Right ventricle myocardium inferior (tissue), 1 donor: ENCODE data around the gene NMT1. TPM values are rescaled to one million over a fixed set of nuclear protein-coding genes. Genes with fewer than 3 reads are reported as not detected.

Source experiments
- ATAC-seq: fragments of 200-7000 bp; cut with Tn5 transposase; one replicate; pipeline ENCODE4 v1.9.1; 2020; ENCODE audit warnings: mild to moderate bottlenecking, moderate library complexity
- DNase-seq: peaks from one replicate; pipeline ENCODE4 v3.0.0; 2021; ENCODE audit errors: missing footprints
- intact Hi-C: fragments of 100-400 bp; cut with DNase I; formaldehyde crosslinking; loops from one replicate; pipeline ENCODE4 v1.11.0; 2022
- total RNA-seq: library from RNA; stranded (reverse); fragmentation: NEBNext Ultra II Directional; extraction: Animal tissue kit (Norgen Biotek cat#: 25700); gene quantifications from one replicate; pipeline ENCODE4 v1.2.1, GENCODE V29; 2021
- donor health status: DM: no; HTN: yes; CAD: no; lungs with severe emphysema.

NMT1 gene
- total RNA-seq, 1 donor from 2014 or later: 96.0 TPM

DNA sequence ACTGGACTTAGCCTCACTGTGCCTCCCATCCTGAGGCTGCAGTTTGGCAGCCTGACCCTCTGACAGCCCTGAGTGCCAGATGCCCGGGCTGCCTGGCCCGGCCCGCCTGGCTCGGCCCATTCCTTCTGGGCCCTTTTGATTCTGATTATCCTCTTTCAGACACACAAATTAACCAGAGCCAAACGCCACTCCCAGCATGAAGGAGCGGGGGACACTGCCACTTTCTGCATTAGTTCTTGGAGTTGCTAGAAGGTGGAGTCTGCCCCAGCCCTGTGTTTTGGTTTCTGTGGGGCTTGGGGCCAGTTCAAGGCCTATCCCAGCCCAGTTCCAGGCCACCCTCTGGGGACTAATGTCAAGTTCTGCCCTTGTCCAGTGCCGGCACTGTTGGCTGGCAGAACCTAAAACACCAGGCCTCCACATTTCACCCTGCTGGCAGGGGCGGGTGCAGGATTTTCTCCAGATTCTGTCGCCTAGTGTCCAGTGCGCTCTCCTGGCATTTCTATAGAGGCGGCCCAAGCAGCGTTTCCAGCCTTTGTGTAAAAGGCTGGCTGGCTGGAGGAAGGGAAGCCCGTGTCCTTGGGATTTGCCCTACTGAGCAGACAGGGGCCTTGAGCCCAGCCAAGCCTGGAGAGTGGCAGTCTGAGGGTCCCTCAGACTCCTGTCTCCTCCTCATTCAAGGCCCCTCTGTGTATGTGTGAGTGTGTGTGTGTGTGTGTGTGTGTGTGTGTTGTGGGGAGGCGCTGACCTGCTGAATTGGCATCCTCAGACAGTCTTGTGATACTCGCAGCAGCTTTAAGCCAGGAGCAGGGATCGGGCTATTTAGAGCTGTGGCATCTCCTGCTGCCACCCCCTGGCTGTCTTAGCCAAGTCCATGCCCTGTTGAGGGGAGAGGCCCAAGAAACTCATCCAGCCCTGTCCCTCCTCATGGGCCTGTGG, 49.8 kb downstream of the NMT1 start:
- DNase-seq (no peak), ATAC-seq (peak; percentile 79)
- intact Hi-C loops: no loop called here

DNA sequence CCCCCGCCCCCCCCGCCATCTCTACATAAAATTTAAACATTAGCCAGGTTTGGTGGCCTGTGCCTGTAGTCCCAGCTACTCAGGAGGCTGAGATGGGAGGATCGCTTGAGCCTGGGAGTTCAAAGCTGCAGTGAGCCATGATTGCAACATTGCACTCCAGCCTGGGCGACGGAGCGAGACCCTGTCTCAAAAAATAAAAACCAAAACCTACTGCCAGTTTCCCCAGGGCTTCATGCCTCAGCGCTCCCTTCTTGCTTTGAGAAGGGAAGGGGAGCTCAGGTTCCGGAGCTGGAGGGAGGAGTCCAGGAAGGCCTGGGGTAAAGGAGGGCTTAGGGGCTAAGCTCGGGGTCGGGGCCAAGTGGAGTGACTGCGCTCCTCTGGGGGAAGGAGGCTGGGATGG, 50.7 kb downstream of the NMT1 start:
- DNase-seq (no peak), ATAC-seq (no peak)
- intact Hi-C loops: no loop called here

DNA sequence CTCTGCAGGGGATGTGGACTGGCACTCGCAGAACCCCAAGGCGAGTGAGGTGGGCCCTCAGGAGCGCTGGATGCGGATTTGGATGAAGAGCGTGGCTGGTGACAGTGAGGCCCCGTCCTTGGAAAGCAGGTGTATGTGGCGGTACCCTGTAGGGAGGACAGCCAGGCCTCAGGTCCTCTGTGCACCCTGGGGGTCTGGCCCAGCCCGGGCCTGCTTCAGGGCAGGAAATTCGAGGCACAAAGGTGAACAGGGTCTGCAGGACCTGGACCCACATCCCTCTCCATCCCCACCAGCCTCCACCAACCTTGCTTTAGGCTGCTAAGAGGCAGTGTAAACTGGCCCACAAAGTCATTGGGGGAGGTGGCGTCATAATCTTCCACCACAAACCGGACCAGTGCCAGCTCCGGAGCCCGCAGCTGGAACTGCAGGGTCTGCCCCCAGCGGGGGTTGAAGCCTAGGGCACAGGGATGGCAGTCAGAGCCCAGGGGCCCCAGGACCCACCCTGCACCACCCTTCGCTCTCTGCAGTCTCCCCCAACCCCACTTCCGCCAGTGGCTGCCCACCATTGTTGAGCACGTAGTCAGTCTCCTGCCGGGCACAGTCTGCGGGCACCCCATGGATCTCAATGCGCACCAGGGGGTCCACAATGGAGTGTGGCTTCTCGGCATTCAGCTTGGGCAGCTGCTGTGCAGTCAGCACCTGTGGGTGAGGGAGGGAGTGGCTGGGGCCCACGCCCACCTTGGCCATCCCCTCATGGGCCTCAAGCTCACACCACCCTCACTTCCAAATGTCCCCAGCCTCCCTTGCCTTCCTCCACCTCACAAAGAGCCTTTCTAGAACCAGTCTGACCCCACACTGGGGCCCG, 51.7 kb downstream of the NMT1 start:
- intact Hi-C loops: no loop called here

DNA sequence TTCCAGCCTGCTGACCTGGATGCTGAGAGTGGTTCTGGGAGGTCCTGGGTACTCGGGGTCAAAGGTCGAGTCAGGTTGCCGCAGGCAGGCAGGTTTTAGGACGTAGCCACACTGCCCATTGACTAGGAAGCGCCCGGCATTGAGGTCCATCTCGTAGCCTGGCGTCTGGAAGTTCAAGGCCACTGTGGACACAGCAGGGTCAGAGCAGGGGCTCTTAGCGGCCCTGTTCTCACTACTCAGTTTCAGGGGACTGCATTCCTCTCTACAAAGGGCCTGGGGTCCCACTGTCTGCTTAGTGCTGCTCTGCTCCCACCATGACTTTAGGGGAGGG, 52.3 kb downstream of the NMT1 start:
- DNase-seq (no peak), ATAC-seq (no peak)
- intact Hi-C loops: no loop called here

More for the DNA sequence above, 51.7 kb downstream of the NMT1 start:
- DNase-seq (no peak), ATAC-seq (no peak)

DNA sequence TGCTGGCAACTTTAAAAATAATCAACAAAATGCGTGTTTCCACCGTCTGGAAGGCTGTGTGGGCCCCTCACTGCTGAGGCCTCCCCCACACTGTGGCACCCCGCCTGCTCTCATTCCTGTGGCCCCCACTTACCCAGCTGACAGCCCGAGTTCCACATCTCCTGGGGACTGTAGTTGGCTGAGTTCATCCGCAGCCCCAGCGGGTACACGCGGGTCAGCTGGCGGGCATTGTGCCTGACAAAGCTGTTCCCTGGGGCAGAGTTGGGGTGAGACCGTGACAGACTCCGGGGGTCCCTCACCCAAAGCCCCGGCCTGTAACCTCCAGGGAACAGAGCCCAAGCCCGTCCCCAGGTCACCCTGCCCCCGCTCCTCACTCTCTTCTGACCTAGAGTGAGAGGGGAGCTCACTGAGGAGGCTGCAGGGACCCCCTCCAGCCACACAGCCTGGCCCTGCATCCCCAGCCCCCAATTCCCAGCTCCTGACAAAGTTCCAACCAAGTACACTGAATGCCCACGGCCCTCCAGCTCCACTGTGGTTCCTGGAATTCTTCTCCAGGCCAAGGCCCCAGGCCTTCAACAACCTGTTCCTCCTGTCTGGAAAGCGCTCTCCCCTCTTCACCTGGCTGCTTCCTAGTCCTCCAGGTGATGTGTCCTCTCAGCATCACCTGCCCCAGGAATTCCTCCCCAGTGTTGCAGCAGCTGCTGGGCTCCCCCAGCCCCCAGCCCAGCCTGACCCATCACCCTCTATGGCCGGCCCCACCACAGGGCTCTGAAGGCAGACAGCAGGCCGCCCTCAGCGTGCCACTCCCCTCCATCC, 53.2 kb downstream of the NMT1 start:
- no peak for DNase-seq
- no peak for ATAC-seq
- intact Hi-C loops: no loop called here

GRCh38 chr17:45115015-45115625, 54.0 kb downstream of the NMT1 start:
- no peak for DNase-seq
- no peak for ATAC-seq
- intact Hi-C loops: no loop called here

DNA sequence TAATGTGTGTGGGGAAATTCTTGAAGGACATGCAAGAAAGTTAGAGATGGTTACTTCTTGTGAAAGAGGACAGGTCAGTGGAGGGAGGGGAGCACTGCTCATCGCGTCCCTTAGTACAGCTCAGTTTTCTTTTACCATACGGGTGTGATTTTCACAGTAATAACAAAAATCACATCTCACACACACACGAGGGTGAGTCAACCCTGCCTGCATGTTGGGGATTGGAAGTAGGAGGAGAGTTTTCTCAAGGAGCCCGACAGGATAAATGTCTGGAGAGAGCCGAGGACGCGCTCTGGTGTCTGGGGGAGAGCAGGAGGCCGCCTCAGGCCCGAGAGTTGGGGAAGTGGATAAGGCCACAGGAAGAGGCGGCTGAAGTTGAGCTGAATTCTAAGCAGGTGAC, 54.8 kb downstream of the NMT1 start:
- DNase-seq (no peak), ATAC-seq (no peak)
- intact Hi-C loops: no loop called here

- intact Hi-C loops: no loop called here
- ATAC-seq (no peak), DNase-seq (no peak)
Observed at GRCh38 chr17:45116434-45117016, 55.4 kb downstream of the NMT1 start.

DNA sequence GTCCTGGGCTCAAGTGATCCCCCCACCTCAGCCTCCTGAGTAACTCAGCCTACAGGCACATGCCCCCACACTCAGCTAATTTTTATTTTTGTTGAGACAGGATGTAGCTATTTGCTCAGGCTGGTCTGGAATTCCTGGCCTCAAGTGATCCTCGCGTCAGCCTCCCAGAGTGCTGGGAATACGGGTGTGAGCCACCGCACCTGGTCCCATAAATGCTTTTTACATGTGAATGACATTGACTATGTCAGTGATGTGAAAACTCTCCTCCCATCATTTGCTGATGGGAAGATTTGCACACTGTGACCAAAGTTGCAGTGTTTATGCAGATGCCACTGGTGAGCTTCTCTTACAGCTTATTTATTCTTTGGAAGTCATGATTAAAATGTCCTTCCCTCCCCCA, 56.2 kb downstream of the NMT1 start:
- intact Hi-C loops: no loop called here
- ATAC-seq (no peak), DNase-seq (no peak)

DNA sequence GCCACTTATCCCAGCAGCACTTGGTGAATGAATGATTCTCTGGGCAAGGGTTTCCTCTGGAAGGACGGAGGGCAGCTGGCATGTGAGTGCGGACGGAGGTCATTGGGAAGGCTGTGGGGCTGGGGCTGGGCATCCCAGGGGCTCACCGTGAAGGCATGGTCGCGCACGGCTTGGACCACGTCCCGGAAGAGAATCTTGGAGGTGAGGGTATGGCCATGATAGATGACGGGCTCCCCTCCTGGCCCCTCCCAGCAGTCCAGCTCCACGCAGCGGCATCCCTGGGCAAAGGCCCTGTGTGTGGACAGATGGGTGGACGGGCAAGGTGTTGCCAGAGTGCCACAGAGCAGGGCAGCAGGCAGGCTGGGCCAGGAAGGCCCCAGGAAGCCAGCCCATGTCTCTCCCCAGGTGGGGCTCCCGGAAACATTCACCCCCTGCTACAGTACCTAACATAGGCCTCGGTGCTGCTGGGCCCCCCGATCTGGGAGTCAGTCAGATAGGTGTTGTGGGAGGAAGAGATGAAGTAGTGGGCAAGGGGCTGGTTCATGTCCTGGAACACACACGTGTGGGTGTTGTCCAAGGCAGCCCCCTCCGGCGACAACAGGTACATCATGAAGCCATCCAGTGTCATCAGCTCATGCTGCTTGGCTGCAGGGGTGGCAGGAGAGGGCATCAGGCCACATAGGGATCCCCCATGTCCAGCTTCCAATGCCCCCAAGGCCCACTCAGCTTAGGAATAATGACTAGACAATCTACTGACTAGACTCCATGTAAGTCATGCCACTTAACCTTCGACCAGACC, 56.9 kb downstream of the NMT1 start:
- intact Hi-C loops: no loop called here
- DNase-seq (peak; percentile 56), ATAC-seq (no peak)

GRCh38 chr17:45118691-45119090, 57.6 kb downstream of the NMT1 start:
- intact Hi-C loops: no loop called here
- ATAC-seq (no peak), DNase-seq (peak; percentile 62)

DNA sequence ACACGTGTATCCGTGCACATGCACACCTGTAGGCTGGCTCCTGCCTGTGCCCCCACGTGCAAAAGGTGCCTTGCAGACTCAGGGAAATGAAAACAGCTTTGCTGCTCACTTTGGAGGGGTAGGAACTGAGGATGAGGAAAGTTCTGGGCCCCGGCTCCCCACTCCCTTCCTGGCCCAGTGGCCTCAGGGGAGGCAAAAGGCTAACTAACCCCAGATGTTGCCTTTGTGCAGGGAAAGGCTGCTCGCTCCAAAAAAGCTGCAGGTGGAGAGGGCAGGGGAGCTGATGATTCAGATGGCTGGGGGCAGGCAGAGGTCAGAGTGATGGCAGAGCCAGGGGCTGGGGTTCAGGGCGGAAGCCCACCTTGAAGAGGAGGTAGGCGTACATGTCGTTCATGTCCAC, 58.8 kb downstream of the NMT1 start:
- intact Hi-C loops: no loop called here
- DNase-seq (no peak), ATAC-seq (no peak)

GRCh38 chr17:45120558-45120957, 59.4 kb downstream of the NMT1 start:
- DNase-seq (no peak), ATAC-seq (no peak)
- intact Hi-C loops: no loop called here

GRCh38 chr17:45121055-45121454, 59.9 kb downstream of the NMT1 start:
- DNase-seq (peak; percentile 23), ATAC-seq (no peak)

GRCh38 chr17:45123076-45123770, 62.1 kb downstream of the NMT1 start:
- peak; percentile 7 for DNase-seq
- no peak for ATAC-seq
- intact Hi-C loops: no loop called here

More at GRCh38 chr17:45121055-45121454, 59.9 kb downstream of the NMT1 start:
- intact Hi-C loops: no loop called here

GRCh38 chr17:45123930-45124796, 63.0 kb downstream of the NMT1 start:
- DNase-seq (peak; percentile 68), ATAC-seq (no peak)
- intact Hi-C loops: no loop called here
